PC-3 (cell line): ENCODE measurements around the gene RAET1L. TPM values are rescaled to one million over a fixed set of nuclear protein-coding genes. Genes with fewer than 3 reads are reported as not detected.

Experiments used
- ATAC-seq: fragments of 200-7000 bp; cut with Tn5 transposase; 2 replicates; pipeline ENCODE4 v1.9.1; 2020; ENCODE audit warnings: mild to moderate bottlenecking, moderate library complexity
- BruUV-seq: library from RNA; stranded (reverse); fragments of 400-500 nt; replicated peaks from 2 replicates; lab custom pipeline; 2021; lab: Mats Ljungman, UMichigan
- CTCF ChIA-PET: fragments of 300-600 bp; sonication (Branson Sonifier 250); formaldehyde crosslinking; loops from one replicate; lab custom pipeline; 2022; ENCODE audit warnings: antibody characterized with exemption; lab: Charles Lee
- POLR2A ChIA-PET: fragments of 300-600 bp; sonication (Branson Sonifier 250); formaldehyde crosslinking; loops from one replicate; lab custom pipeline; 2022; ENCODE audit warnings: antibody characterized with exemption; ENCODE audit not compliant: unreplicated experiment; lab: Charles Lee
- DNase-seq: peaks from one replicate; pipeline ENCODE4 v3.0.0-alpha.2; 2015
- H2AFZ ChIP-seq: fragments of 300-600 bp; sonication (generic); 2 replicates; pipeline ENCODE4 v1.6.0; 2016; ENCODE audit warnings: antibody characterized with exemption, low read length
- H3F3A ChIP-seq: fragments of 300-600 bp; sonication (generic); one replicate; pipeline ENCODE4 v1.6.0; 2017; ENCODE audit warnings: antibody characterized with exemption, low read length, control low read depth, mild to moderate bottlenecking; ENCODE audit not compliant: unreplicated experiment
- H3K27ac ChIP-seq: fragments of 300-600 bp; sonication (generic); 2 replicates; pipeline ENCODE4 v1.5.1; 2016; ENCODE audit warnings: mild to moderate bottlenecking, low read length
- H3K27me3 ChIP-seq: fragments of 300-600 bp; sonication (generic); 2 replicates; pipeline ENCODE4 v1.6.1; 2016; ENCODE audit warnings: low read length, mixed read lengths
- H3K36me3 ChIP-seq: fragments of 300-600 bp; sonication (generic); 2 replicates; pipeline ENCODE4 v1.6.1; 2016; ENCODE audit warnings: low read depth, mixed run types, low read length, mixed read lengths
- H3K4me1 ChIP-seq: fragments of 300-600 bp; sonication (generic); 2 replicates; pipeline ENCODE4 v1.5.1; 2016; ENCODE audit warnings: low read length; ENCODE audit not compliant: insufficient read depth
- H3K4me2 ChIP-seq: fragments of 300-600 bp; sonication (generic); 2 replicates; pipeline ENCODE4 v1.6.0; 2016; ENCODE audit warnings: low read length
- H3K4me3 ChIP-seq: fragments of 300-600 bp; sonication (generic); 2 replicates; pipeline ENCODE4 v1.5.1; 2016; ENCODE audit warnings: mild to moderate bottlenecking, low read length, mixed read lengths
- H3K79me2 ChIP-seq: fragments of 300-600 bp; sonication (generic); 2 replicates; pipeline ENCODE4 v1.6.1; 2017; ENCODE audit warnings: low read length, mixed read lengths
- H3K9ac ChIP-seq: fragments of 300-600 bp; sonication (generic); 2 replicates; pipeline ENCODE4 v1.6.0; 2016; ENCODE audit warnings: mild to moderate bottlenecking, low read length
- H3K9me2 ChIP-seq: fragments of 300-600 bp; sonication (generic); replicated peaks from 2 replicates; pipeline ENCODE4 v1.6.1; 2016; ENCODE audit warnings: mixed run types, low read length, mixed read lengths
- H3K9me3 ChIP-seq: fragments of 300-600 bp; sonication (generic); 2 replicates; pipeline ENCODE4 v1.6.1; 2016; ENCODE audit warnings: low read length, mixed read lengths
- H4K20me1 ChIP-seq: fragments of 300-600 bp; sonication (generic); 2 replicates; pipeline ENCODE4 v1.6.1; 2016; ENCODE audit warnings: low read length, mixed read lengths
- CTCF ChIP-seq: fragments of 300-600 bp; sonication (generic); conservative IDR thresholded peaks from 2 replicates; pipeline ENCODE4 v1.5.1; 2017; ENCODE audit warnings: antibody characterized with exemption, low read depth, mild to moderate bottlenecking, low read length
- EZH2 ChIP-seq: fragments of 300-600 bp; sonication (generic); IDR thresholded peaks from one replicate; pipeline ENCODE4 v1.6.1; 2017; ENCODE audit warnings: antibody characterized with exemption, mild to moderate bottlenecking, low read length; ENCODE audit not compliant: unreplicated experiment
- EZH2phosphoT487 ChIP-seq: fragments of 300-600 bp; sonication (generic); IDR thresholded peaks from 2 replicates; pipeline ENCODE4 v1.6.1; 2018; ENCODE audit warnings: mild to moderate bottlenecking, antibody characterized with exemption, low read length, borderline replicate concordance
- intact Hi-C: fragments of 100-400 bp; cut with micrococcal nuclease; formaldehyde crosslinking; loops from 2 replicates; pipeline ENCODE4 v1.9.0; 2023
- total RNA-seq: library from RNA; depleted of rRNA; stranded (reverse); fragments of >200 nt; gene quantifications from 2 replicates; pipeline ENCODE4 v1.2.3, GENCODE V29; 2014

Gene RAET1L
- total RNA-seq, 1 experiment from 2014 or later: 3.6 TPM

DNA sequence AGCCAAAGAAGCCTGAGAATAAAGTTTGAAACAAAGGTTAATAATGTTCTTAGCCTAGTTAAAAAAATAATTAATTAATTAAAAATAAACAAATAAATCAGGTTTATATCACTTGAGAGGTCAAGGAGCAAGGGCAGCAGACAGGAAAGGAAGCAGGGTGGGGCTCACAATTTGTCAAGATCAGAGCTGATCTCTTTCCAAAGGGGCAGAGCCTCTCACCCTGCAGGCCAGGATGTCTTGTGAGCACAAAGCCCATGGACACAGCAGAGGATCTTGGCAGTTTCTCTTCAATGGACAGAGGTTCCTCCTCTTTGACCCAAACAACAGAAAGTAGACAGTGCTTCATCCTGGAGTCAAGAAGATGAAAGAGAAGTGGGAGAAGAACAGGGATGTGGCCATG is 46.7 kb downstream of the RAET1L start:
- Histone ChIP-seq H3K79me2 (no peaks in the 10 kb centered on the region), H3K27ac (no peak overlapping the region), H3K4me2 (no peak overlapping the region), H3K9ac (no peak overlapping the region), H3K9me2 (no peaks in the 10 kb centered on the region), H3K9me3 (no peaks in the 10 kb centered on the region), H3K4me1 (no peaks in the 10 kb centered on the region), H3K36me3 (no peaks in the 10 kb centered on the region), H3F3A (no peaks in the 10 kb centered on the region), H3K27me3 (peaks cover 8% of the 10 kb centered on the region; the same call in 1 of the 2 replicates), H2AFZ (no peak overlapping the region), H4K20me1 (no peaks in the 10 kb centered on the region), H3K4me3 (no peak overlapping the region)
- TF ChIP-seq EZH2phosphoT487: no peak
- no peak for TF ChIP-seq EZH2
- no peak for TF ChIP-seq CTCF
- DNase-seq: no peak
- ChIA-PET CTCF (no interaction called here), POLR2A (no interaction called here)
- intact Hi-C loops: no loop called here
- no peak for ATAC-seq
- no TSS peak for BruUV-seq

GRCh38 chr6:149977221-149977620 is 48.1 kb downstream of the RAET1L start:
- Histone ChIP-seq H3K4me1 (no peaks in the 10 kb centered on the region), H3K4me3 (no peak overlapping the region), H4K20me1 (no peaks in the 10 kb centered on the region), H3F3A (no peaks in the 10 kb centered on the region), H3K9ac (no peak overlapping the region), H3K9me2 (no peaks in the 10 kb centered on the region), H3K36me3 (no peaks in the 10 kb centered on the region), H3K9me3 (no peaks in the 10 kb centered on the region), H3K27me3 (no peaks in the 10 kb centered on the region), H3K4me2 (no peak overlapping the region), H3K79me2 (no peaks in the 10 kb centered on the region), H3K27ac (no peak overlapping the region), H2AFZ (no peak overlapping the region)
- intact Hi-C loops: no loop called here
- ATAC-seq: no peak
- CTCF ChIA-PET: no interaction called here
- POLR2A ChIA-PET: no interaction called here
- no peak for DNase-seq
- BruUV-seq: no TSS peak
- TF ChIP-seq EZH2: no peak
- no peak for TF ChIP-seq EZH2phosphoT487
- no peak for TF ChIP-seq CTCF

GRCh38 chr6:149975400-149975799 is 49.9 kb downstream of the RAET1L start:
- Histone ChIP-seq H3K9ac (no peak overlapping the region), H2AFZ (no peak overlapping the region), H3K36me3 (no peaks in the 10 kb centered on the region), H3K9me2 (no peaks in the 10 kb centered on the region), H3K79me2 (no peaks in the 10 kb centered on the region), H4K20me1 (no peaks in the 10 kb centered on the region), H3K9me3 (no peaks in the 10 kb centered on the region), H3K27me3 (no peaks in the 10 kb centered on the region), H3K4me1 (no peaks in the 10 kb centered on the region), H3K4me3 (no peak overlapping the region), H3K27ac (no peak overlapping the region), H3K4me2 (no peak overlapping the region), H3F3A (no peaks in the 10 kb centered on the region)
- DNase-seq (no peak), ATAC-seq (no peak)
- intact Hi-C loops: no loop called here
- CTCF ChIA-PET: no interaction called here
- BruUV-seq: no TSS peak
- TF ChIP-seq CTCF (no peak), EZH2 (no peak), EZH2phosphoT487 (no peak)
- POLR2A ChIA-PET: no interaction called here
